IPS-20b (cell line): ENCODE measurements around the gene LPCAT4.

Experiments
- H3K27ac ChIP-seq: one replicate; pipeline ENCODE4 v1.5.1; 2013; ENCODE audit warnings: low read length
- H3K27me3 ChIP-seq: 2 replicates; pipeline ENCODE4 v1.6.1; 2013; ENCODE audit warnings: mild to moderate bottlenecking, low read length, inconsistent platforms; ENCODE audit not compliant: insufficient read depth
- H3K36me3 ChIP-seq: 2 replicates; pipeline ENCODE4 v1.6.1; 2013; ENCODE audit warnings: low read depth, mild to moderate bottlenecking, inconsistent platforms, low read length, moderate library complexity; ENCODE audit not compliant: insufficient read depth
- H3K4me1 ChIP-seq: 2 replicates; pipeline ENCODE4 v1.6.1; 2013; ENCODE audit warnings: mild to moderate bottlenecking, control low read depth, inconsistent platforms, low read length, moderate library complexity; ENCODE audit not compliant: insufficient read depth
- H3K4me3 ChIP-seq: 2 replicates; pipeline ENCODE4 v1.5.1; 2013; ENCODE audit warnings: mild to moderate bottlenecking, low read length, inconsistent platforms
- H3K9ac ChIP-seq: 2 replicates; pipeline ENCODE4 v1.6.1; 2013; ENCODE audit warnings: low read depth, mild to moderate bottlenecking, inconsistent platforms, low read length, moderate library complexity
- H3K9me3 ChIP-seq: 2 replicates; pipeline ENCODE4 v1.6.1; 2013; ENCODE audit warnings: mild to moderate bottlenecking, low read depth, low read length, inconsistent platforms; ENCODE audit not compliant: insufficient read depth

LPCAT4 gene

DNA sequence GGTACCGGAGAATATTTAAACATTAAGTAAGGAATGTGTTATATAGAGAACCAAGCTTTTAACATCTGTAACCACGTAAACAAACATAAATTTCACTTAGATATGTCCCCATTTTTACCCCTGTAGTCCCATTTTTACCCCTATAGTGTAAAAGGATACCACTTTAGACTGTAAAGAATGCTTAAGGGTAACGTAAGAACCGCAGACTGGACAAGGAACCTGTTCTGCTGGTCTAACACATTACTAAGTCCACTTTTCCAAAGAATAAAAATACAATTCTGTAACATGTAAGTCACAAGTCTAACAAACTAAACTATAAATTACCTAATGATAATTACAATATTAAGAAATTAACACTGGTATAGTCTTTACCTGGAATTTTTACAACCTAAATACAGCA is 32.3 kb downstream of the LPCAT4 start:
- peaks cover 10% of the 10 kb centered on the region for H3K36me3 ChIP-seq
- no peaks in the 10 kb centered on the region for H3K27me3 ChIP-seq
- no peak overlapping the region for H3K27ac ChIP-seq
- H3K4me1 ChIP-seq, result no peaks in the 10 kb centered on the region
- no peak overlapping the region for H3K4me3 ChIP-seq
- H3K9ac ChIP-seq, result no peak overlapping the region
- H3K9me3 ChIP-seq, result no peaks in the 10 kb centered on the region

DNA sequence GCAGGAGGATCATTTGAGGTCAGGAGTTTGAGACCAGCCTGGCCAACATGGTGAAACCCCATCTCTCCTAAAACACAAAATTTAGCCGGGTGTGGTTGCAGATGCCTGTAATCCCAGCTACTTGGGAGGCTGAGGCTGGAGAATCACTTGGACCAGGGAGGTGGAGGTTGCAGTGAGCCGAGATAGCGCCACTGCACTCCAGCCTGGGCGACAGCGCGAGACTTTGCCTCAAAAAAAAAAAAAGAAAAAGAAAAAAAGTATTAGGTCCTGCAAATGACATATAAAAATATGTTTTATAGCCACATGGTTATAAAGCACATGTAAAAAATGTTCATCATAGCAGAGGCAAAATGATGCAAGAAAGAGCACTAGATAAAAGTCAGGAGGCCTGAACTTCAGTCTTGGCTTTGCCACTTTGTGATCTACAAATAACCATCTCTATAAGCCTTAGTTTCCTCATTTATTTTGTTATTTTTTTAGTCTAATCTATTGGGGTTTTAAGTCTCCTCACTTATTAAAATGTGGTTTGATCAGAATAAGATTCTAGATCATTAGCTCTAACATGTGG is 34.4 kb downstream of the LPCAT4 start:
- Histone ChIP-seq H3K36me3 (no peaks in the 10 kb centered on the region), H3K4me3 (no peak overlapping the region), H3K27ac (no peak overlapping the region), H3K27me3 (no peaks in the 10 kb centered on the region), H3K4me1 (no peaks in the 10 kb centered on the region), H3K9ac (no peak overlapping the region), H3K9me3 (no peaks in the 10 kb centered on the region)

DNA sequence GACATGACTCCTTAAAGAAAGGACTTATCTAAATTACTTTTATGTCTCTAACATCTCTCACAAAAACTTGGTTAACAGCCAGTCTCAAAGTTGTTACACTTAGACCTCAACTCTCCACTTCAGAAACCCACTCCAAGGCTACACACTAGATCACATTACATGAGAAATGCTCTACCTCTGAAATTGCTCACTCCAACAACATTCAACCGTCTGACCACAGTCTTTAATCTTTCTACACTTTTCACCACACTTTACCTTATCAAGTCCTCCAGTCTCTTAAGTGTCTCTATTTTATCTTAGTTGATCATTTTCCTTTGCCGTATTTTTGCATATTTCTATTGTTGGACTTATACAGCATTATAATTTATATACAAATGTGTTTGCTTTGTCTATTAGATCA is 35.2 kb downstream of the LPCAT4 start:
- no peaks in the 10 kb centered on the region for H3K4me1 ChIP-seq

DNA sequence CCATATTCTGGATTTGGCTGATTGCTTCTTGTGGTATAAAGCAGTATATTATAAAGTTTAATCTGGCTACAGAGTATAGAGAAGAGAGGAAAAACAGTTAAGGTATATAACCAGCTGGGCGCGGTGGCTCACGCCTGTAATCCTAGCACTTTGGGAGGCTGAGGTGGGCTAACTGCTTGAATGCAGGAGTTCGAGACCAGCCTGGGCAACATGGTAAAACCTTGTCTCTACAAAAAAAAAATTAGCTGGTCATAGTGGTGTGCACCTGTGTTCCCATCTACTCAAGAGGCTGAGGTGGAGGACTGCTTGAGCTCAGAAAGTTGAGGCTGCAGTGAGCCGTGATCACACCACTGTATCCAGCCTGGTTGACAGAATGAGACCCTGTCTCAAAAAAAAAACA is 36.7 kb downstream of the LPCAT4 start:
- H3K9me3 ChIP-seq, result no peaks in the 10 kb centered on the region
- no peak overlapping the region for H3K4me3 ChIP-seq
- H3K27ac ChIP-seq, result no peak overlapping the region
- H3K9ac ChIP-seq, result no peak overlapping the region
- H3K36me3 ChIP-seq, result no peaks in the 10 kb centered on the region
- no peaks in the 10 kb centered on the region for H3K4me1 ChIP-seq
- H3K27me3 ChIP-seq, result no peaks in the 10 kb centered on the region

More for the DNA sequence above, 35.2 kb downstream of the LPCAT4 start:
- Histone ChIP-seq H3K4me3 (no peak overlapping the region), H3K27me3 (no peaks in the 10 kb centered on the region), H3K27ac (no peak overlapping the region), H3K9ac (no peak overlapping the region), H3K36me3 (no peaks in the 10 kb centered on the region), H3K9me3 (no peaks in the 10 kb centered on the region)

GRCh38 chr15:34329006-34329405 is 38.0 kb downstream of the LPCAT4 start:
- Histone ChIP-seq H3K9me3 (no peaks in the 10 kb centered on the region), H3K9ac (no peak overlapping the region), H3K4me1 (no peaks in the 10 kb centered on the region), H3K27me3 (no peaks in the 10 kb centered on the region), H3K27ac (no peak overlapping the region), H3K4me3 (no peak overlapping the region), H3K36me3 (no peaks in the 10 kb centered on the region)

- no peak overlapping the region for H3K27ac ChIP-seq
- H3K27me3 ChIP-seq, result no peaks in the 10 kb centered on the region
- no peaks in the 10 kb centered on the region; the same call in 1 of the 2 replicates for H3K9me3 ChIP-seq
- no peaks in the 10 kb centered on the region for H3K4me1 ChIP-seq
- no peaks in the 10 kb centered on the region for H3K36me3 ChIP-seq
- H3K9ac ChIP-seq, result no peak overlapping the region
- no peak overlapping the region for H3K4me3 ChIP-seq
These were observed 39.1 kb downstream of the LPCAT4 start for GRCh38 chr15:34327906-34328305.

- no peak overlapping the region for H3K27ac ChIP-seq
- no peaks in the 10 kb centered on the region for H3K36me3 ChIP-seq
- no peaks in the 10 kb centered on the region for H3K27me3 ChIP-seq
- H3K4me3 ChIP-seq, result no peak overlapping the region
- H3K9me3 ChIP-seq, result no peaks in the 10 kb centered on the region; the same call in 1 of the 2 replicates
- no peak overlapping the region for H3K9ac ChIP-seq
- no peaks in the 10 kb centered on the region for H3K4me1 ChIP-seq
These were observed 41.6 kb downstream of the LPCAT4 start for GRCh38 chr15:34325368-34325767.

DNA sequence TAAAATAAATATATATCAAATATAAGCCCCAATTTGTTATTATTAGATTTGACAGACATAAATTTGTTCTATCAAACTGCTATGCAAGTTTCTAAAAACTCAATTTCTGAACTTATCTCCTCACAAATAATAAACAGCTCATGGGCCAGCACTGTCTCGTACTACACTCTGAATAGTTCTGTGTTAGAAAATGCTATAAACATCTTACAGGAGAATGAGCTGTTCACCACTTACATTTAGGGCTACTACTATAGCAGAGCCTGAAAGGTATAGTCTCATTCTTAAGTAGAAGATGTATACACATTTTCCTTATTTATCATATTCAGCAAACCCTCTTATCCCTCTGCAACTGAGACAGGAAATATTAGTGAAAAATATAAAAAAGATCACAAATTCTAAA is 42.1 kb downstream of the LPCAT4 start:
- Histone ChIP-seq H3K9ac (no peak overlapping the region), H3K4me3 (no peak overlapping the region), H3K27ac (no peak overlapping the region), H3K9me3 (no peaks in the 10 kb centered on the region; the same call in 1 of the 2 replicates), H3K4me1 (no peaks in the 10 kb centered on the region), H3K36me3 (no peaks in the 10 kb centered on the region), H3K27me3 (no peaks in the 10 kb centered on the region)

- no peak overlapping the region for H3K9ac ChIP-seq
- no peaks in the 10 kb centered on the region for H3K36me3 ChIP-seq
- no peaks in the 10 kb centered on the region; the same call in 1 of the 2 replicates for H3K9me3 ChIP-seq
- no peak overlapping the region for H3K4me3 ChIP-seq
- no peaks in the 10 kb centered on the region for H3K27me3 ChIP-seq
- no peak overlapping the region for H3K27ac ChIP-seq
- peaks cover 3% of the 10 kb centered on the region; the same call in 1 of the 2 replicates for H3K4me1 ChIP-seq
These were observed 43.8 kb downstream of the LPCAT4 start for GRCh38 chr15:34323217-34323616.

GRCh38 chr15:34318277-34319079 is 48.5 kb downstream of the LPCAT4 start:
- Histone ChIP-seq H3K36me3 (no peaks in the 10 kb centered on the region), H3K27ac (no peak overlapping the region), H3K9me3 (no peaks in the 10 kb centered on the region; the same call in 1 of the 2 replicates), H3K4me1 (peaks cover 3% of the 10 kb centered on the region; the same call in 1 of the 2 replicates), H3K27me3 (no peaks in the 10 kb centered on the region), H3K9ac (peak overlapping the region; percentile 75), H3K4me3 (peak overlapping the region; percentile 89)

DNA sequence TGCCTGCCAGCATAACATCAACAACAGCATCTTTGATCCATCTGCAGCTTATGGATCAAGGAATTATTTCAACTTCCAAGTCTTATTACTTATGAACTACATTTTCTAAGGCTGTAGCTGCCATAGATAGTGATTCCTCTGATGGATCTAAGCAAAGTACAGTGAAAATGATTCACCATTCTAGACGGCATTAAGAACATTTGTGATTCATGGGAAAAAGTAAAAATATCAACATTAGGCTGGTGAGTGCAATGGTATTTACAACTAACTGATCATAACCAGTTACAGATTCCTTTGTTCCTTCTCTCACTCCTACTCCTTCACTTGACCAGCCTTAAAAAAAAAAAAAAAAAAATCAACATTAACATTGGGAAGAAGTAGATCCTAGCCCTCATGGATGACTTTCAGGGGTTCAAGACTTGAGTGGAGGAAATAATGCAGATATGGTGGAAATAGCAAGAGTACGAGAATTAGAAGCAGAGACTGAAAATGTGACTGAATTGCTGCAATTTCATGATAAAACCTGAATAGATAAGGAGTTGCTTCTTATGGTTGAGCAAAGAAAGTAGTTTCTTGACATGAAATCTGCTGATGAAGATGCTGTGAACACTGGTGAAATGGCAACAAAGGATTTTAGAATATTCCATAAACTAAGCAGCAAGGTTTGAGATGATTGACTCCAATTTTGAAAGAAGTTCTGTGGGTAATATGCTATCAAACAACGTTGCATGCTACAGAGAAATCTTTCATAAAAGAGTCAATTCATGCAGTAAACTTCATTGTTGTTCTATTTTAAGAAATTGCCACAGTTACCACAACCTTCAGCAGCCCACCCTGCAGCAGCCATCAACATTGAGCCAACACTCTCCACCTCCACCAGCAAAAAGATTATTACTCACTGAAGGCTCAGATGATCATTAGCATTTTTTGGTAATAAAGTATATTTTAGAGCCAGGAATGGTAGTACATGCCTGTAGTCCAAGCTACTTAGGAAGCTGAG is 52.2 kb downstream of the LPCAT4 start:
- Histone ChIP-seq H3K9ac (no peak overlapping the region), H3K4me1 (peaks cover 3% of the 10 kb centered on the region; the same call in 1 of the 2 replicates), H3K4me3 (no peak overlapping the region), H3K27me3 (no peaks in the 10 kb centered on the region), H3K27ac (no peak overlapping the region), H3K9me3 (no peaks in the 10 kb centered on the region), H3K36me3 (no peaks in the 10 kb centered on the region)
